Liver (tissue), 9 donors: Measurements from ENCODE around the gene KRTAP4-3. TPM values are rescaled to one million over a fixed set of nuclear protein-coding genes. Genes with fewer than 3 reads are reported as not detected.
"Not testable (repeated sequence)": the region's sequence is repeated elsewhere in the genome, so short reads cannot be mapped to it uniquely, and the experiment has no call there.

ENCODE experiments used
- DNase-seq: peaks from one replicate; pipeline ENCODE4 v3.0.0-alpha.2; 2017; ENCODE audit warnings: low spot score
- H3K27ac ChIP-seq, 2 donors: one replicate each; pipeline ENCODE4 v1.7.0; 2013; ENCODE audit warnings: inconsistent platforms in 2 of 2, low read length in 2 of 2, control low read depth in 1 of 2, low read depth in 1 of 2, mild to moderate bottlenecking in 1 of 2
- H3K27me3 ChIP-seq, 4 donors: one replicate each; pipeline versions ENCODE4 v1.6.1 to v1.7.0; 2013; ENCODE audit warnings: low read length in 3 of 4, inconsistent platforms in 1 of 4, mild to moderate bottlenecking in 1 of 4, moderate library complexity in 1 of 4; ENCODE audit not compliant: control insufficient read depth in 4 of 4, insufficient read depth in 4 of 4
- H3K36me3 ChIP-seq, 4 donors: one replicate each; pipeline versions ENCODE4 v1.6.1 to v1.7.0; 2013; ENCODE audit warnings: low read length in 3 of 4, mild to moderate bottlenecking in 3 of 4, low read depth in 1 of 4, moderate library complexity in 1 of 4; ENCODE audit not compliant: control insufficient read depth in 4 of 4, insufficient read depth in 3 of 4
- H3K4me1 ChIP-seq, 4 donors: one replicate each; pipeline versions ENCODE4 v1.6.1 to v1.7.0; 2013; ENCODE audit warnings: low read length in 3 of 4, mild to moderate bottlenecking in 3 of 4, moderate library complexity in 1 of 4; ENCODE audit not compliant: control insufficient read depth in 4 of 4, insufficient read depth in 4 of 4
- H3K4me3 ChIP-seq, 3 donors: one replicate each; pipeline versions ENCODE4 v1.6.1 to v1.7.0; 2013; ENCODE audit warnings: low read length in 3 of 3, control low read depth in 1 of 3, low read depth in 1 of 3, mild to moderate bottlenecking in 1 of 3
- H3K9ac ChIP-seq, 2 donors: one replicate each; pipeline ENCODE4 v1.7.0; 2013; ENCODE audit warnings: low read length in 2 of 2, mild to moderate bottlenecking in 2 of 2, moderate library complexity in 2 of 2, control low read depth in 1 of 2, low read depth in 1 of 2
- H3K9me3 ChIP-seq, 4 donors: one replicate each; pipeline versions ENCODE4 v1.6.1 to v1.7.0; 2013; ENCODE audit warnings: low read length in 3 of 4; ENCODE audit not compliant: control insufficient read depth in 4 of 4
- EGR1 ChIP-seq, 2 donors: IDR thresholded peaks; 2 replicates each; pipeline ENCODE4 v1.6.1; 2016 to 2018; ENCODE audit warnings: antibody characterized with exemption in 2 of 2, low read depth in 2 of 2
- FOXA1 ChIP-seq: IDR thresholded peaks from 2 replicates; pipeline ENCODE4 v1.6.1; 2016; ENCODE audit warnings: antibody characterized with exemption
- FOXA2 ChIP-seq: IDR thresholded peaks from 2 replicates; pipeline ENCODE4 v1.6.1; 2016; ENCODE audit warnings: antibody characterized with exemption
- GABPA ChIP-seq, 2 donors: IDR thresholded peaks in 1 of 2; conservative IDR thresholded peaks in 1 of 2; 2 replicates each; pipeline ENCODE4 v1.6.1; 2016; ENCODE audit warnings: antibody characterized with exemption in 2 of 2, mild to moderate bottlenecking in 1 of 2, moderate library complexity in 1 of 2
- HNF4A ChIP-seq, 2 donors: conservative IDR thresholded peaks; 2 replicates each; pipeline ENCODE4 v1.6.1; 2016; ENCODE audit warnings: antibody characterized with exemption in 2 of 2, mild to moderate bottlenecking in 2 of 2
- JUND ChIP-seq, 2 donors: IDR thresholded peaks; 2 replicates each; pipeline ENCODE4 v1.6.1; 2016; ENCODE audit warnings: antibody characterized with exemption in 2 of 2
- NR2F2 ChIP-seq: IDR thresholded peaks from 2 replicates; pipeline ENCODE4 v1.6.1; 2016; ENCODE audit warnings: antibody characterized with exemption
- RAD21 ChIP-seq, 2 donors: IDR thresholded peaks; 2 replicates each; pipeline ENCODE4 v1.6.1; 2016; ENCODE audit warnings: antibody characterized with exemption in 2 of 2, mild to moderate bottlenecking in 2 of 2
- RXRA ChIP-seq, 2 donors: IDR thresholded peaks; 2 replicates each; pipeline ENCODE4 v1.6.1; 2017 to 2018; ENCODE audit warnings: antibody characterized with exemption in 2 of 2, mild to moderate bottlenecking in 1 of 2
- SP1 ChIP-seq: IDR thresholded peaks from 2 replicates; pipeline ENCODE4 v1.6.1; 2018; ENCODE audit warnings: antibody characterized with exemption, mild to moderate bottlenecking
- TAF1 ChIP-seq: conservative IDR thresholded peaks from 2 replicates; pipeline ENCODE4 v1.6.1; 2016; ENCODE audit warnings: antibody characterized with exemption, mild to moderate bottlenecking
- YY1 ChIP-seq: IDR thresholded peaks from 2 replicates; pipeline ENCODE4 v1.6.1; 2016; ENCODE audit warnings: antibody characterized with exemption, mild to moderate bottlenecking
- WGBS: extraction: QIAGEN DNeasy Blood & Tissue Kit; methylation state at CpG from one replicate; pipeline ENCODE4 v1.1.7; 2013; 5-methylcytosine and 5-hydroxymethylcytosine counted together
- polyA plus RNA-seq, 2 donors: library from polyadenylated mRNA; stranded (reverse) in 1 of 2; unstranded in 1 of 2; fragments of 200-250 nt in 1 of 2; fragments of >200 nt in 1 of 2; fragmentation: Nextera tagmentation in 1 of 2; extraction: Ambion mirVana in 1 of 2; gene quantifications; one replicate each; pipeline versions ENCODE4 v1.2.1 to v1.2.3, GENCODE V29; 2013 to 2015
- total RNA-seq, 2 donors: library from RNA; depleted of rRNA; stranded (reverse); fragments of >200 nt; gene quantifications; one replicate each; pipeline ENCODE4 v1.2.3, GENCODE V29; 2014
- TF ChIP-seq, protein P1 (sequence below): IDR thresholded peaks from 2 replicates; pipeline ENCODE4 v1.6.1; 2016; ENCODE audit warnings: antibody characterized with exemption, mild to moderate bottlenecking
- TF ChIP-seq, protein P2 (sequence below): IDR thresholded peaks from 2 replicates; pipeline ENCODE4 v1.6.1; 2016; ENCODE audit warnings: antibody characterized with exemption
- TF ChIP-seq, protein P3 (sequence below): IDR thresholded peaks from 2 replicates; pipeline ENCODE4 v1.6.1; 2016; ENCODE audit warnings: antibody characterized with exemption
- TF ChIP-seq, protein P4 (sequence below): IDR thresholded peaks from 2 replicates; pipeline ENCODE4 v1.6.1; 2016; ENCODE audit warnings: antibody characterized with exemption
- donor health status: healthy.
- donor health status: healthy.
- donor health status: healthy.
- donor health status: healthy.
- donor health status: healthy.

Gene KRTAP4-3
- total and polyA plus RNA-seq, 4 donors: not detected

DNA sequence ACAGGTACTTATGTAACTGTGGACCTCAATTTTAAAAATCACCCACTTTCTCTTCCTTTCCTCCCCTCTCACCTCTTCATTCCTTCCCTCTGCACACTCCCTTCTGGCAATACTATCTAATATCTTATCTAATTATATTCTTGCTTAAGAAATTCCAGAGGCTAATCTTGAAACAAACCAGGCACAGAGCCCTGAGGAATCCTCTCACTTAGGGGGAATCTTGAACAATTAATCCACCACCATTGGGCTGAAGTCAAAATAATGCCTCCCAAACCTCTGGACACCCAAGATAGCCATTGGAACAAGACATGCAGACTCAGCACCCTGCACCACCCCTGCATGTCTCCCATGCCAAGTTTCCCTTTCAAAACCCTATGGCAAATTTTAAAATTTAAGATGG lies 26.7 kb downstream of the KRTAP4-3 start (continued):
- TF ChIP-seq FOXA2: no peak
- TF ChIP-seq FOXA1: no peak
- TF ChIP-seq YY1: no peak
- no peak for TF ChIP-seq JUND (IDR thresholded peaks at IDR 0.05)
- no peak for TF ChIP-seq RAD21 (IDR thresholded peaks at IDR 0.05)
- no peak for TF ChIP-seq GABPA (IDR thresholded peaks at IDR 0.05 in 1 of 2, conservative IDR thresholded peaks at IDR 0.05 in 1 of 2)
- TF ChIP-seq RXRA (IDR thresholded peaks at IDR 0.05): no peak

DNA sequence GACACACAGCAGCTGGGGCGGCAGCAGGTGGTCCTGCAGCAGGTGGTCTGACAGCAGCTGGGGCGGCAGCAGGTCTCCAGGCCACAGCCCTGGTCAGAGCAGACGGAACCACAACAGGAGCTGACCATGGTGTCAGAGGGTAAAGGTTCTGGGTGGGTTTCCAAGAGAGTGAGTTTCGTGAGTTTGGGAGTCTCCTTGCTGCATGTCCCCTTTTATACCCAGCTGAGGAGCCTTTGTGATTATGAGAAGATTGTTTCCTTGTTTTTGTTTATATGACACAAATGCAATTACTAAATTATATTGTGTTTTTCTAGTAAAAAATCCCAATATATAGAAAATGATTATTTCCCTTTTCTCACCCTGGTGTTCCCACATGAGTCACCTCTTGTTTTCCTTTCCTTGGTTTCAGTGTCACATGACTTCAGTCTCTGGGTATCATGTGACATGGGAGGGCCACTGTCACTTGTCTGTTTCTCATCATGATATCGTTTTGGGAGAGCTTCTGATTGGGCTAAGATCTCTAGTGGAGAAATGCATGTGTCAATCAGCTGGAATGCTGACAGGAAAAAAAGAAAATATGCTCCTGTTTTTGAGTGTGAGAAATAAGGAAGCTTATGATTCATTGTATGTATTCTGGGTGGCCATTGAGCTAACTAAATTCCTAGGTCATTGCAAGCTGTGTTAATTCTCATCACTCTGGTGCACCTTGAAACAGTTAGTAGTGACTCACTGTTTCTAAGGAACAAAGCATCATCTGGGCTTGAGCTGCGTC lies 27.5 kb downstream of the KRTAP4-3 start, which contains the start of gene KRTAP4-6:
Gene KRTAP4-6, minus strand, starts transcription at position 185 of the 772 bp plus-strand sequence. Its CDS starts 57 bp downstream, at position 128.
- peaks cover 0 to 4% (median under 1%) of the 10 kb centered on the region in 4 donors for H3K27me3 ChIP-seq
- no peaks in the 10 kb centered on the region for H3K4me1 ChIP-seq
- TF ChIP-seq, protein P1, sequence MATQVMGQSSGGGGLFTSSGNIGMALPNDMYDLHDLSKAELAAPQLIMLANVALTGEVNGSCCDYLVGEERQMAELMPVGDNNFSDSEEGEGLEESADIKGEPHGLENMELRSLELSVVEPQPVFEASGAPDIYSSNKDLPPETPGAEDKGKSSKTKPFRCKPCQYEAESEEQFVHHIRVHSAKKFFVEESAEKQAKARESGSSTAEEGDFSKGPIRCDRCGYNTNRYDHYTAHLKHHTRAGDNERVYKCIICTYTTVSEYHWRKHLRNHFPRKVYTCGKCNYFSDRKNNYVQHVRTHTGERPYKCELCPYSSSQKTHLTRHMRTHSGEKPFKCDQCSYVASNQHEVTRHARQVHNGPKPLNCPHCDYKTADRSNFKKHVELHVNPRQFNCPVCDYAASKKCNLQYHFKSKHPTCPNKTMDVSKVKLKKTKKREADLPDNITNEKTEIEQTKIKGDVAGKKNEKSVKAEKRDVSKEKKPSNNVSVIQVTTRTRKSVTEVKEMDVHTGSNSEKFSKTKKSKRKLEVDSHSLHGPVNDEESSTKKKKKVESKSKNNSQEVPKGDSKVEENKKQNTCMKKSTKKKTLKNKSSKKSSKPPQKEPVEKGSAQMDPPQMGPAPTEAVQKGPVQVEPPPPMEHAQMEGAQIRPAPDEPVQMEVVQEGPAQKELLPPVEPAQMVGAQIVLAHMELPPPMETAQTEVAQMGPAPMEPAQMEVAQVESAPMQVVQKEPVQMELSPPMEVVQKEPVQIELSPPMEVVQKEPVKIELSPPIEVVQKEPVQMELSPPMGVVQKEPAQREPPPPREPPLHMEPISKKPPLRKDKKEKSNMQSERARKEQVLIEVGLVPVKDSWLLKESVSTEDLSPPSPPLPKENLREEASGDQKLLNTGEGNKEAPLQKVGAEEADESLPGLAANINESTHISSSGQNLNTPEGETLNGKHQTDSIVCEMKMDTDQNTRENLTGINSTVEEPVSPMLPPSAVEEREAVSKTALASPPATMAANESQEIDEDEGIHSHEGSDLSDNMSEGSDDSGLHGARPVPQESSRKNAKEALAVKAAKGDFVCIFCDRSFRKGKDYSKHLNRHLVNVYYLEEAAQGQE: no peak
- TF ChIP-seq FOXA2 (no peak), RXRA (IDR thresholded peaks at IDR 0.05) (no peak), TAF1 (no peak), EGR1 (IDR thresholded peaks at IDR 0.05; ENCODE audit: low read depth in 2 of 2) (no peak), NR2F2 (no peak), HNF4A (conservative IDR thresholded peaks at IDR 0.05) (no peak), RAD21 (IDR thresholded peaks at IDR 0.05) (no peak), GABPA (IDR thresholded peaks at IDR 0.05 in 1 of 2, conservative IDR thresholded peaks at IDR 0.05 in 1 of 2) (no peak), YY1 (no peak), FOXA1 (no peak), SP1 (no peak)
- TF ChIP-seq, protein P2, sequence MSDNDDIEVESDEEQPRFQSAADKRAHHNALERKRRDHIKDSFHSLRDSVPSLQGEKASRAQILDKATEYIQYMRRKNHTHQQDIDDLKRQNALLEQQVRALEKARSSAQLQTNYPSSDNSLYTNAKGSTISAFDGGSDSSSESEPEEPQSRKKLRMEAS: no peak
- TF ChIP-seq, protein P3, sequence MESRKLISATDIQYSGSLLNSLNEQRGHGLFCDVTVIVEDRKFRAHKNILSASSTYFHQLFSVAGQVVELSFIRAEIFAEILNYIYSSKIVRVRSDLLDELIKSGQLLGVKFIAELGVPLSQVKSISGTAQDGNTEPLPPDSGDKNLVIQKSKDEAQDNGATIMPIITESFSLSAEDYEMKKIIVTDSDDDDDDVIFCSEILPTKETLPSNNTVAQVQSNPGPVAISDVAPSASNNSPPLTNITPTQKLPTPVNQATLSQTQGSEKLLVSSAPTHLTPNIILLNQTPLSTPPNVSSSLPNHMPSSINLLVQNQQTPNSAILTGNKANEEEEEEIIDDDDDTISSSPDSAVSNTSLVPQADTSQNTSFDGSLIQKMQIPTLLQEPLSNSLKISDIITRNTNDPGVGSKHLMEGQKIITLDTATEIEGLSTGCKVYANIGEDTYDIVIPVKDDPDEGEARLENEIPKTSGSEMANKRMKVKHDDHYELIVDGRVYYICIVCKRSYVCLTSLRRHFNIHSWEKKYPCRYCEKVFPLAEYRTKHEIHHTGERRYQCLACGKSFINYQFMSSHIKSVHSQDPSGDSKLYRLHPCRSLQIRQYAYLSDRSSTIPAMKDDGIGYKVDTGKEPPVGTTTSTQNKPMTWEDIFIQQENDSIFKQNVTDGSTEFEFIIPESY: no peak
- TF ChIP-seq, protein P4, sequence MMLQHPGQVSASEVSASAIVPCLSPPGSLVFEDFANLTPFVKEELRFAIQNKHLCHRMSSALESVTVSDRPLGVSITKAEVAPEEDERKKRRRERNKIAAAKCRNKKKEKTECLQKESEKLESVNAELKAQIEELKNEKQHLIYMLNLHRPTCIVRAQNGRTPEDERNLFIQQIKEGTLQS: no peak
- H3K27ac ChIP-seq: no peak within 1 kb of the TSS
- peaks cover 5 to 27% (median 11%) of the 10 kb centered on the region in 4 donors for H3K9me3 ChIP-seq
- no peaks in the 10 kb centered on the region for H3K36me3 ChIP-seq
- WGBS: 82% methylated on average over 6 of the region's 6 CpGs
- H3K4me3 ChIP-seq: no peak within 1 kb of the TSS
- DNase-seq: no peak
- no peak within 1 kb of the TSS for H3K9ac ChIP-seq

DNA sequence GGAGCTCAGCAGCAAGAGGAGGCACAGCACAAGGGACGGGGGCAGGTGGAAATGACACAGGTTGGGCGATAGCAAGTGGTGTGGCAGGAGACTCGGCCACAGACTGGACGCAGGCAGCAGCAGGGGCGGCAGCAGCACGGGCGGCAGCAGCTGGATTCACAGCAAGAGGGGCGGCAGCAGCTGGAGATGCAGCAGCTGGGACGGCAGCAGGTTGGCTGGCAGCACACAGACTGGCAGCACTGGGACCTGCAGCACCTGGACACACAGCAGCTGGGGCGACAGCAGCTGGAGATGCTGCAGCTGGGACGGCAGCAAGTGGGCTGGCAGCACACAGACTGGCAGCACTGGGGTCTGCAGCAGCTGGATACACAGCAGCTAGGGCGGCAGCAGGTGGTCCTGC lies 28.2 kb downstream of the KRTAP4-3 start:
- not testable (repeated sequence) for H3K9ac ChIP-seq, DNase-seq, H3K27ac ChIP-seq, H3K27me3 ChIP-seq, H3K36me3 ChIP-seq, H3K4me1 ChIP-seq, H3K4me3 ChIP-seq
- WGBS: 84% methylated on average over 12 of the region's 12 CpGs
- peaks cover 5 to 27% (median 11%) of the 10 kb centered on the region in 4 donors for H3K9me3 ChIP-seq
